Esophagus muscularis mucosa (tissue), 4 donors: ENCODE data around the gene HIRA. TPM values are rescaled to one million over a fixed set of nuclear protein-coding genes. Genes with fewer than 3 reads are reported as not detected.
A peak's percentile ranks its signal among the peaks of the same experiment; 100 is the strongest.

Source experiments
- DNase-seq: peaks from one replicate; pipeline ENCODE4 v3.0.0-alpha.2; 2017; ENCODE audit errors: extremely low spot score
- H3K27ac ChIP-seq, 4 donors: fragments of 200-600 bp; sonication (generic); replicated peaks in 1 of 4; 1 replicate in 3 of 4; 2 replicates in 1 of 4; pipeline ENCODE4 v1.5.1; 2016 to 2019; ENCODE audit warnings: mild to moderate bottlenecking in 1 of 4
- H3K27me3 ChIP-seq, 4 donors: fragments of 200-600 bp; sonication (generic); one replicate each; pipeline versions ENCODE4 v1.5.1 to v1.6.0; 2016 to 2019
- H3K36me3 ChIP-seq, 4 donors: fragments of 200-600 bp; sonication (generic); one replicate each; pipeline ENCODE4 v1.5.1; 2016 to 2019
- H3K4me1 ChIP-seq, 4 donors: fragments of 200-600 bp; sonication (generic); one replicate each; pipeline ENCODE4 v1.5.1; 2016 to 2019
- H3K4me3 ChIP-seq, 4 donors: fragments of 200-600 bp; sonication (generic); 1 replicate in 2 of 4; 2 replicates in 2 of 4; pipeline ENCODE4 v1.5.1; 2016 to 2019; ENCODE audit warnings: mild to moderate bottlenecking in 4 of 4, moderate library complexity in 1 of 4
- H3K9me3 ChIP-seq, 4 donors: fragments of 200-600 bp; sonication (generic); 1 replicate in 3 of 4; 2 replicates in 1 of 4; pipeline ENCODE4 v1.5.1; 2016 to 2019
- EP300 ChIP-seq: sonication (generic); formaldehyde crosslinking; IDR thresholded peaks from one replicate; pipeline ENCODE4 v1.6.1; 2017; ENCODE audit warnings: antibody characterized with exemption
- POLR2A ChIP-seq: fragments of 450-650 bp; IDR thresholded peaks from one replicate; pipeline ENCODE4 v1.6.1; 2017; ENCODE audit warnings: antibody characterized with exemption, moderate library complexity, mild to moderate bottlenecking, low read depth
- POLR2AphosphoS5 ChIP-seq, 2 donors: sonication (generic); formaldehyde crosslinking; IDR thresholded peaks; one replicate each; pipeline ENCODE4 v1.6.1; 2017; ENCODE audit warnings: antibody characterized with exemption in 2 of 2
- WGBS: methylation state at CpG from one replicate; pipeline ENCODE4 v1.1.5; 2018; 5-methylcytosine and 5-hydroxymethylcytosine counted together
- intact Hi-C: fragments of 100-400 bp; cut with DNase I; formaldehyde crosslinking; loops from one replicate; pipeline ENCODE4 v1.15.1; 2023
- total RNA-seq, 4 donors: library from RNA; depleted of rRNA; stranded (reverse); fragments of >200 nt; gene quantifications; one replicate each; pipeline versions ENCODE4 v1.1.0 to v1.2.1, GENCODE V29; 2016
- TF ChIP-seq, protein P1 (sequence below), 3 experiments: fragments of 200-600 bp in 2 of 3; fragments of 450-650 bp in 1 of 3; sonication (generic) in 2 of 3; IDR thresholded peaks; one replicate each; pipeline ENCODE4 v1.5.1; 2017 to 2019; ENCODE audit warnings: antibody characterized with exemption in 3 of 3, mild to moderate bottlenecking in 2 of 3, moderate library complexity in 1 of 3

HIRA gene
- total RNA-seq, 4 donors from 2014 or later: 22.0 to 31.6 (median 26.5) TPM

DNA sequence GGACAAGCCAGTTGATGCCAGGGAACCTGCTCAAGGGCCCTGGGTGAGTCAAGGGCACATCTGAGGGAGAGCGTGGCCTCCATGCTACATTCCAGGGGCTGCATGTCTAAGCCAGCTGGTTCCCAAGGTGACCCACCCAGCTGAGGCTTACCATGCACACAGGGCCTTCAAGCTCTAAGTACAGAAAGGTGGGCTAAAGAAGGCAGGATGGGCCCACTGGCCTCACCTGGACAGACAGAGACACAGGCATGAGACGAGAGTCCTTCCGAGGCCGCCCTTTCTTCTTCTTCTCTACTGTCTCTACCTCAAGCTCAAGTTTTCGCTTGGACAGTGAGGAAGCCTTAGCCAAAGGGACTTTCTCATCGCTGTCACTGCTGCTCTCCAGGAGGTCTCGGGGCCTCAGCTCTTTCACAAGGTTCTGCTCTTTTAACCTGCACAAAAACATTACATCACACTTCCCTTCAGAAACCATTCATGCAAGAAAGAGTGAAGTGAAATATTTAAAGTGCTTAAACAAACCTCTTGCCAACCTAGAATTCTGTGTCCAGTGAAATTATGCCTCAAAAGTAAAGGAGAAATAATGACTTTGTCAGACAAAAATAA, 69.9 kb downstream of the HIRA start:
- Histone ChIP-seq H3K27ac (no peak overlapping the region), H3K27me3 (no peaks in the 10 kb centered on the region), H3K9me3 (no peaks in the 10 kb centered on the region), H3K36me3 (peaks cover 48 to 97% (median 80%) of the 10 kb centered on the region in 4 donors), H3K4me1 (peaks cover 0 to 4% (median 0%) of the 10 kb centered on the region in 4 donors), H3K4me3 (no peak overlapping the region)
- DNase-seq: peak; percentile 70
- intact Hi-C loops: loop anchor here (10.0 kb wide), 1 partner anchor 177 kb away; no protein-coding TSS in a partner anchor
- TF ChIP-seq, protein P1, sequence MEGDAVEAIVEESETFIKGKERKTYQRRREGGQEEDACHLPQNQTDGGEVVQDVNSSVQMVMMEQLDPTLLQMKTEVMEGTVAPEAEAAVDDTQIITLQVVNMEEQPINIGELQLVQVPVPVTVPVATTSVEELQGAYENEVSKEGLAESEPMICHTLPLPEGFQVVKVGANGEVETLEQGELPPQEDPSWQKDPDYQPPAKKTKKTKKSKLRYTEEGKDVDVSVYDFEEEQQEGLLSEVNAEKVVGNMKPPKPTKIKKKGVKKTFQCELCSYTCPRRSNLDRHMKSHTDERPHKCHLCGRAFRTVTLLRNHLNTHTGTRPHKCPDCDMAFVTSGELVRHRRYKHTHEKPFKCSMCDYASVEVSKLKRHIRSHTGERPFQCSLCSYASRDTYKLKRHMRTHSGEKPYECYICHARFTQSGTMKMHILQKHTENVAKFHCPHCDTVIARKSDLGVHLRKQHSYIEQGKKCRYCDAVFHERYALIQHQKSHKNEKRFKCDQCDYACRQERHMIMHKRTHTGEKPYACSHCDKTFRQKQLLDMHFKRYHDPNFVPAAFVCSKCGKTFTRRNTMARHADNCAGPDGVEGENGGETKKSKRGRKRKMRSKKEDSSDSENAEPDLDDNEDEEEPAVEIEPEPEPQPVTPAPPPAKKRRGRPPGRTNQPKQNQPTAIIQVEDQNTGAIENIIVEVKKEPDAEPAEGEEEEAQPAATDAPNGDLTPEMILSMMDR (IDR thresholded peaks at IDR 0.05): no peak
- TF ChIP-seq POLR2A (no peak), POLR2AphosphoS5 (IDR thresholded peaks at IDR 0.05) (no peak), EP300 (no peak)
- WGBS: 87% methylated on average over 7 of the region's 7 CpGs

DNA sequence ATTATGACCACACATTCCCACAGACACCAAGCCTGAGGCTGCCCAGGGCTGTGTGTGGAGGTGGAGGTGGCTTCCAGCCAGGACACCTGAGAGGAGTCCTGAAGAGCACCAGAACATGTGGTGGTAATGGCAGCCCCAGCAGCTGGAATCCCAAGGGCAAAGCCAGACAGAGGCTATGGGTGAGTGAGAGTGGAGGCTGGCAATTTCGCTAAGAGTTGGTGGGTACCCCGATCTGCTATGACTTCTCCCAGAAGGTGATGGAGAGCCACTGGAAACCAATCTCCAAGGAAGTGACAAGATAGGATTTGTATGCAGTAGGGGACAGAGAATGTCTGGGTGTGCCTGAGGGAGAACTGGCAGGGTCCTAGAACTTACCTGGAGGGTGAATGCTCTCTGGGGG, 70.7 kb downstream of the HIRA start:
- intact Hi-C loops: loop anchor here (10.0 kb wide), 1 partner anchor 176 kb away; no protein-coding TSS in a partner anchor
- no peaks in the 10 kb centered on the region for H3K9me3 ChIP-seq
- WGBS: 95% methylated on average over 2 of the region's 2 CpGs

DNA sequence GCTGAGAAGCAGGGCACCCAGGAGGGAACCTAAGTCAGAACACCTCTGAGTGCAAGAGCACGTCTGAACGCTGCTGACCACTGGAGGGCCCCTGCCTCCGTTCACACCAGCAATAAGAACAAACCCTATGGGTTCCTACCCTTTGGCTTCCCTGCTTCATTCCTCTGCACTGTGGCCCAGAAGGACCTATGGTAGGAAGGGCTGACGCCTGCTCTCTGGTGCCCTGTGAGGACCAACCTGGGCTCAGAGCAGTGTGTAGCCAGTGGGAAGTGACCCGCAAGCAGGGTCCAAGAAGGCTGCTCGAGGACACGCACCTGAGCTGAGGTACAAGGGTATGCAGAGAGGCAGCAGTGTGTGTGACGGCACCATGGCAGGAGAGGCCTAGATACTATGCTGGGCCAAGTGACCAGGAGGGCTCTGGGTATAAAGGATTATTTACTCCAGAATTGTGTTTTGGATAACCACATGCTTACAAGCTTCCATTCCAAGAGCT, 71.2 kb downstream of the HIRA start:
- peaks cover 60 to 98% (median 86%) of the 10 kb centered on the region in 4 donors for H3K36me3 ChIP-seq

More for the DNA sequence above, 70.7 kb downstream of the HIRA start:
- Histone ChIP-seq H3K4me1 (peaks cover 0 to 4% (median 0%) of the 10 kb centered on the region in 4 donors), H3K36me3 (peaks cover 55 to 98% (median 83%) of the 10 kb centered on the region in 4 donors), H3K27me3 (no peaks in the 10 kb centered on the region), H3K4me3 (no peak overlapping the region), H3K27ac (no peak overlapping the region)
- peak; percentile 47 for DNase-seq
- TF ChIP-seq, protein P1 (IDR thresholded peaks at IDR 0.05): no peak
- TF ChIP-seq POLR2AphosphoS5 (IDR thresholded peaks at IDR 0.05): no peak
- no peak for TF ChIP-seq POLR2A
- TF ChIP-seq EP300: no peak

DNA sequence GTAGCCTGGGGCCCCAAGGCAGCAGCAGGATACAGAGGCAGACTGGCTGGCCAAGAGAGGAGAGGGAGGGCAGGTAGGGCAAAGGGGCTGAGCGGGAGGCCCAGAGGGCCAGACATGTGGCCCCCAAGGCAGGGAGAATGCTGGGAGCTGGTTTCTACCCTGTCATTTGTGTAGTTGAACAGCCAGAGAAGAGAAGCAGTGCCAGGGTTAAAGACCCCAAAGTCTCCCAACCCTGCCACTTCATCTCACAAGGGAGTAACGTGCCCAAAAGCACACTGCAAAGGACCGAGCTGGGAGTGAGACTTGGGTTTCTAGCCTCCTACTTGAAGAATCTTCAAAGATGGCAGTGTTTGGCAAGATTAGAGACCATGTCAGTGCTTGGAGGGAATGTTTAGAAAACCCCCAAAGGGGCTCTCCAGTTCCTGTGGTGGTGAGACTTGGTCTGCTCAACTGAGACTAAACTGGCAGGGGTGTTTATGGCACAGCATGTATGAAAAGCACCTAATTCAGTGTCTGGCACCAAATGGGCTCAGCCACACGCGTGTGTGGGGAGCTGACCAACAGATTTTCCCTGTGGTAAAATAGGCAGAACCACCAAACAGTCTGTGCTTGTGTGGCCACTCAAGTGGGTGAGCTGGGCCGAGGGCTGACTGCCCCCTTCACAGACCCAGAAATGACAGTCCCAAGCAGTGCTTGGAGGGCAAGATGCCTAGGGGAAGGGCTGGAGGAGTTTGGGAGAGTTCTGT, 71.8 kb downstream of the HIRA start:
- peaks cover 61 to 98% (median 89%) of the 10 kb centered on the region in 4 donors for H3K36me3 ChIP-seq
- intact Hi-C loops: loop anchor here (10.0 kb wide), 1 partner anchor 175 kb away; no protein-coding TSS in a partner anchor

More for the DNA sequence above, 71.2 kb downstream of the HIRA start:
- intact Hi-C loops: loop anchor here (10.0 kb wide), 1 partner anchor 176 kb away; no protein-coding TSS in a partner anchor
- TF ChIP-seq, protein P1 (IDR thresholded peaks at IDR 0.05): no peak
- no peak for TF ChIP-seq POLR2AphosphoS5 (IDR thresholded peaks at IDR 0.05)
- no peak for TF ChIP-seq POLR2A
- TF ChIP-seq EP300: no peak
- 98% methylated on average over 6 of the region's 8 CpGs for WGBS
- Histone ChIP-seq H3K27me3 (no peaks in the 10 kb centered on the region), H3K9me3 (no peaks in the 10 kb centered on the region), H3K4me1 (peaks cover 0 to 4% (median 0%) of the 10 kb centered on the region in 4 donors), H3K4me3 (no peak overlapping the region), H3K27ac (no peak overlapping the region)
- DNase-seq: peak; percentile 64

More for the DNA sequence above, 71.8 kb downstream of the HIRA start:
- peak; percentile 37 for DNase-seq
- Histone ChIP-seq H3K9me3 (no peaks in the 10 kb centered on the region), H3K27me3 (no peaks in the 10 kb centered on the region), H3K4me3 (no peak overlapping the region), H3K4me1 (peaks cover 0 to 4% (median 0%) of the 10 kb centered on the region in 4 donors), H3K27ac (no peak overlapping the region)
- 92% methylated on average over 5 of the region's 6 CpGs for WGBS
- no peak for TF ChIP-seq POLR2A
- TF ChIP-seq EP300: no peak
- no peak for TF ChIP-seq POLR2AphosphoS5 (IDR thresholded peaks at IDR 0.05)
- TF ChIP-seq, protein P1 (IDR thresholded peaks at IDR 0.05): no peak
